Effector memory CD4-positive, alpha-beta T cell (primary cell): Measurements from ENCODE around the gene UBASH3B.
"Not testable (repeated sequence)": the region's sequence is repeated elsewhere in the genome, so short reads cannot be mapped to it uniquely, and the experiment has no call there.

ENCODE experiments used
- DNase-seq, 3 donors: peaks; one replicate each; pipeline ENCODE4 v3.0.0-alpha.2; 2020
- H3K27ac ChIP-seq: 2 replicates; pipeline ENCODE4 v1.7.0; 2013; ENCODE audit warnings: mild to moderate bottlenecking, low read length, moderate library complexity; ENCODE audit not compliant: insufficient read depth, poor library complexity, severe bottlenecking
- H3K27me3 ChIP-seq: replicated peaks from 2 replicates; pipeline ENCODE4 v1.7.0; 2013; ENCODE audit warnings: mild to moderate bottlenecking, low read length; ENCODE audit not compliant: insufficient read depth, control insufficient read depth, poor library complexity, severe bottlenecking
- H3K36me3 ChIP-seq: 2 replicates; pipeline ENCODE4 v1.7.0; 2013; ENCODE audit warnings: mild to moderate bottlenecking, low read length, moderate library complexity; ENCODE audit not compliant: control insufficient read depth, insufficient read depth
- H3K4me1 ChIP-seq: 2 replicates; pipeline ENCODE4 v1.7.0; 2013; ENCODE audit warnings: low read length, mild to moderate bottlenecking; ENCODE audit not compliant: control insufficient read depth, insufficient read depth, poor library complexity, severe bottlenecking
- H3K4me3 ChIP-seq: 2 replicates; pipeline ENCODE4 v1.7.0; 2013; ENCODE audit warnings: low read length, low read depth, mild to moderate bottlenecking; ENCODE audit not compliant: insufficient read depth, poor library complexity, severe bottlenecking
- H3K9me3 ChIP-seq: 2 replicates; pipeline ENCODE4 v1.7.0; 2013; ENCODE audit warnings: mild to moderate bottlenecking, low read length, moderate library complexity; ENCODE audit not compliant: control insufficient read depth

UBASH3B gene

GRCh38 chr11:122724520-122724919 is 69.0 kb downstream of the UBASH3B start:
- Histone ChIP-seq H3K36me3 (no peaks in the 10 kb centered on the region), H3K4me3 (no peak overlapping the region), H3K27me3 (no peaks in the 10 kb centered on the region), H3K27ac (no peak overlapping the region), H3K4me1 (peaks cover 47% of the 10 kb centered on the region), H3K9me3 (no peaks in the 10 kb centered on the region)
- DNase-seq: no peak

GRCh38 chr11:122726028-122726427 is 70.5 kb downstream of the UBASH3B start:
- no peaks in the 10 kb centered on the region for H3K9me3 ChIP-seq
- no peaks in the 10 kb centered on the region for H3K36me3 ChIP-seq
- no peaks in the 10 kb centered on the region for H3K27me3 ChIP-seq
- no peak for DNase-seq
- no peak overlapping the region for H3K4me3 ChIP-seq
- peaks cover 47% of the 10 kb centered on the region for H3K4me1 ChIP-seq
- no peak overlapping the region for H3K27ac ChIP-seq

DNA sequence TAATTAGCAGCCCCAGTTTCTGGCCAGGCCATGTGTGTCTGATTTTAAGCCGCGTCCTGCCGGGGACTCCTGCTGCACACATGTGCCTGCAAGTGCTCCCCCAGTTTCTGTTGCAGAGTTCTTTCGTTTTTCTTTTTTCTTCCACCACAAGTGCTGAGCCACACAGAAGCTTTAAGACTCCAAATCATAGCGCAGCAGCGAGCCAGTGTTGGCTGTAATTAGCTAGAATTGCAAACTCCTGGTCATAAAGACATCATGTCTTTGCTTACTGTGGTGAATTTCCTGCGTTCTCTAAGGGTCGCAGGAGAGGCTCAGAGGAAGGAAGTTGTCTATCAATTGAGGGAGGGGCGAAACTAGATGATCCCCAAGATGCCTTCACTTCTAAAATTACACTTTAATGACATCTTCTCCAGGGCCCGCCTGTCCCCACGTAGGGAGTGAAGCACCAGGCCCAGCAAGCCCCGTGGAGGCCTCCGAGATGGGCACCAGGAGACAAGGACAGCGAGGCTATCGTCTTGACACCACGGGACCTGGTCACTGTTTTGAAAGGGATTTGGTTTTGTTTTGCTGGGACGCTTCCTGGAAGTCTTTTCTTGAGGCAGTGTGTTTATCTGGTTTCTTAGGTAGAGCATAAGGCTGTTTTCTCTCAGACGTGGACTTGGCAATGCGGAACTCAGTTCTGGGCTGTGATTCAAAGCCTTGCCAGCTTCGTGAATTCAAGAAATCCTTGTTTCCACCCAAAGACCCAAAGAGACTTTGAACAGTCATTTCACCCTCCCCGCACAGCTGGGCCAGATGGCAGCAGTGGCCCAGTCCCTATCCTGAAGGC is 71.8 kb downstream of the UBASH3B start:
- no peaks in the 10 kb centered on the region for H3K36me3 ChIP-seq
- peak overlapping the region; percentile 70 for H3K27ac ChIP-seq
- H3K4me1 ChIP-seq: peaks cover 42% of the 10 kb centered on the region
- DNase-seq: no peak
- no peaks in the 10 kb centered on the region for H3K27me3 ChIP-seq
- peak overlapping the region; percentile 26 for H3K4me3 ChIP-seq
- no peaks in the 10 kb centered on the region for H3K9me3 ChIP-seq

GRCh38 chr11:122728561-122728960 is 73.0 kb downstream of the UBASH3B start:
- H3K36me3 ChIP-seq: no peaks in the 10 kb centered on the region
- H3K4me1 ChIP-seq: peaks cover 44% of the 10 kb centered on the region
- no peak overlapping the region for H3K4me3 ChIP-seq
- peak overlapping the region; percentile 70 for H3K27ac ChIP-seq
- H3K9me3 ChIP-seq: no peaks in the 10 kb centered on the region
- no peak for DNase-seq
- H3K27me3 ChIP-seq: no peaks in the 10 kb centered on the region

- H3K27me3 ChIP-seq: no peaks in the 10 kb centered on the region
- peaks cover 43% of the 10 kb centered on the region for H3K4me1 ChIP-seq
- no peaks in the 10 kb centered on the region for H3K9me3 ChIP-seq
- H3K27ac ChIP-seq: no peak overlapping the region
- H3K4me3 ChIP-seq: no peak overlapping the region
- DNase-seq: no peak
- no peaks in the 10 kb centered on the region for H3K36me3 ChIP-seq
Measured at GRCh38 chr11:122729139-122729538, 73.6 kb downstream of the UBASH3B start.

DNA sequence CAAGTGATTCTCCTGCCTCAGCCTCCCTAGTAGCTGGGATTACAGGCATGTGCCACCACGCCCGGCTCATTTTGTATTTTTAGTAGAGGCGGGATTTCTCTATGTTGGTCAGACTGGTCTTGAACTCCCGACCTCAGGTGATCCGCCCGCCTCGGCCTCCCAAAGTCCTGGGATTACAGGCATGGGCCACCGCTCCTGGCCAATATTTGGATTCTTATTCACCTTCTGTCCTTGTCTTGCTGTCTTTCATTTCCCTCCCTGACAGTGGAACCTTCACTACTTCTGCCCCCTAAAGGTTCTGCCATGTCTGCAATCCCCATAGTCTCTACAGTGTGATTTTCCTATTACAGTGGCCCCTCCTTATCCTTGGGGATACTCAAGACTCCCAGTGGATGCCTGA is 75.2 kb downstream of the UBASH3B start:
- H3K36me3 ChIP-seq, H3K27me3 ChIP-seq, H3K27ac ChIP-seq, DNase-seq, H3K9me3 ChIP-seq, H3K4me3 ChIP-seq: not testable (repeated sequence)
- H3K4me1 ChIP-seq: peaks cover 52% of the 10 kb centered on the region

GRCh38 chr11:122731500-122731913 is 76.0 kb downstream of the UBASH3B start:
- DNase-seq: no peak
- Histone ChIP-seq H3K4me1 (peaks cover 46% of the 10 kb centered on the region), H3K4me3 (no peak overlapping the region), H3K27ac (no peak overlapping the region), H3K9me3 (no peaks in the 10 kb centered on the region), H3K36me3 (no peaks in the 10 kb centered on the region), H3K27me3 (no peaks in the 10 kb centered on the region)

DNA sequence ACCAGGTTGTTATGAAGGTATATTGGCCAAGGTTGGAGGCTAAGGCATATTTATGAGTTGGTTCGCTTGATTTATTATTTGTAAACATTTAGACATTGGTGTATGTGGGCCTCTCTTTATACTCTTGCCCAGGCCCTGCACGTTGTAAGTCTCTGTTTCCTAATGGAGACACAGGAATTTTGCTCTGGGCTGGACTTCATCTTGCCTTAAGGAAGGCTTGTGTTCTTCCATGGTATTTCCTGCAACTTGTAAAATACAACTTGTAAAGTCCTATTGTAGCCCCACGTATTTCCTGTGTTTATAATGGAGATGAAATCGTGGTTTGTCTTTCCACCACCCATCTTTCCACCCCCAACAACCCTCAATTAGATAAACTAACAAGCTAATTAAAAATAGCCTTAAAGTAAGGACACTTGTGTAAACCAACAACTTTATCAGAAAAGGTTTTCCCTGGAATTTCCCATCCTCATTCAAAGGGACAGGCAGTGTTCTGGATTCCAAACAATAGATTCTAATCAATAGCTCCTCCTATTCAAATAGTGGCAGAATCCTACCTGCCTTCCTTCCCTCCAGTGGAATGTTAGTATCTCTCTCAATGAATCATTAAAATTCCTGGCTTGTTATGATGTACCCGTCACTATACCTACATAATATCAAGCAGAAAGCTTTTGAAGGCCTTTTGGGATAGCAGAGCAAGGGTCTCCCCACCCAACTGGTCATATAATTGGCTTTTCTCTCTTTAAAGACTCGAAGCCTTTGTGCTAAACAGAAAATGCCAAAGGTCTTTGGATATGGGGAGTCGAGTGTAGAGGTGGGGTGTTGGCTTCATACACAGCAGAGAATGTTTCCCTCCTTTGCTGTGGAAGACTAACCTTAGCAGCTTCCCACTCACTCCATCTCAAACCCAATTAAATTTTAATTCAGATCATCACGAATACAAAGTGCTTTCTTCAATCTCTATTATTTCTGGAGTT is 77.1 kb downstream of the UBASH3B start:
- peaks cover 35% of the 10 kb centered on the region for H3K4me1 ChIP-seq
- no peak overlapping the region for H3K27ac ChIP-seq
- H3K9me3 ChIP-seq: no peaks in the 10 kb centered on the region
- no peak for DNase-seq
- no peaks in the 10 kb centered on the region for H3K36me3 ChIP-seq
- no peaks in the 10 kb centered on the region for H3K27me3 ChIP-seq
- no peak overlapping the region for H3K4me3 ChIP-seq

GRCh38 chr11:122733318-122733717 is 77.8 kb downstream of the UBASH3B start:
- Histone ChIP-seq H3K36me3 (no peaks in the 10 kb centered on the region), H3K4me3 (no peak overlapping the region), H3K9me3 (no peaks in the 10 kb centered on the region), H3K27me3 (no peaks in the 10 kb centered on the region), H3K27ac (no peak overlapping the region), H3K4me1 (peaks cover 28% of the 10 kb centered on the region)
- DNase-seq: no peak
